Osteocyte (in vitro differentiated cells): Measurements from ENCODE around the gene TFE3. TPM values are rescaled to one million over a fixed set of nuclear protein-coding genes. Genes with fewer than 3 reads are reported as not detected.
"Not testable (repeated sequence)": the region's sequence is repeated elsewhere in the genome, so short reads cannot be mapped to it uniquely, and the experiment has no call there.

Experiments
- DNase-seq: peaks from one replicate; pipeline ENCODE4 v3.0.0; 2021; ENCODE audit warnings: mixed read lengths; ENCODE audit not compliant: unreplicated experiment; ENCODE audit errors: extremely low spot score
- H3K27ac Mint-ChIP-seq: one replicate; pipeline ENCODE4 v1.8.0; 2021; ENCODE audit warnings: mild to moderate bottlenecking, mixed read lengths; ENCODE audit not compliant: unreplicated experiment
- H3K27me3 Mint-ChIP-seq: one replicate; pipeline ENCODE4 v1.8.0; 2021; ENCODE audit warnings: mixed read lengths; ENCODE audit not compliant: unreplicated experiment
- H3K36me3 Mint-ChIP-seq: one replicate; pipeline ENCODE4 v1.8.0; 2021; ENCODE audit warnings: mixed read lengths; ENCODE audit not compliant: unreplicated experiment
- H3K4me1 Mint-ChIP-seq: one replicate; pipeline ENCODE4 v1.8.0; 2021; ENCODE audit warnings: mixed read lengths; ENCODE audit not compliant: unreplicated experiment
- H3K4me3 Mint-ChIP-seq: one replicate; pipeline ENCODE4 v1.8.0; 2021; ENCODE audit warnings: mild to moderate bottlenecking, moderate library complexity, mixed read lengths; ENCODE audit not compliant: unreplicated experiment
- H3K9me3 Mint-ChIP-seq: one replicate; pipeline ENCODE4 v1.8.0; 2021; ENCODE audit warnings: mixed read lengths; ENCODE audit not compliant: unreplicated experiment
- CTCF ChIP-seq: fragments of 200-600 bp; sonication (generic); IDR thresholded peaks from 2 replicates; pipeline ENCODE4 v1.5.0; 2021; ENCODE audit warnings: antibody characterized with exemption, mild to moderate bottlenecking, moderate library complexity
- total RNA-seq: library from RNA; stranded (reverse); gene quantifications from 2 replicates; pipeline ENCODE4 v1.2.1, GENCODE V29; 2021

Gene TFE3
- total RNA-seq, 1 donor from 2014 or later, result 51.8 TPM

- TF ChIP-seq CTCF, result no peak
- H3K9me3 Mint-ChIP-seq, result no peaks in the 10 kb centered on the region
- H3K4me3 Mint-ChIP-seq, result no peak overlapping the region
- no peak overlapping the region for H3K27ac Mint-ChIP-seq
- no peaks in the 10 kb centered on the region for H3K4me1 Mint-ChIP-seq
- peaks cover 29% of the 10 kb centered on the region for H3K36me3 Mint-ChIP-seq
- no peak for DNase-seq
- no peaks in the 10 kb centered on the region for H3K27me3 Mint-ChIP-seq
These were observed 59.3 kb downstream of the TFE3 start for GRCh38 chrX:48983896-48984295.

GRCh38 chrX:48983081-48983480 lies 60.1 kb downstream of the TFE3 start:
- H3K27ac Mint-ChIP-seq, result no peak overlapping the region
- no peaks in the 10 kb centered on the region for H3K9me3 Mint-ChIP-seq
- peaks cover 27% of the 10 kb centered on the region for H3K36me3 Mint-ChIP-seq
- TF ChIP-seq CTCF, result no peak
- DNase-seq, result no peak
- H3K27me3 Mint-ChIP-seq, result no peaks in the 10 kb centered on the region
- no peak overlapping the region for H3K4me3 Mint-ChIP-seq
- no peaks in the 10 kb centered on the region for H3K4me1 Mint-ChIP-seq

GRCh38 chrX:48981178-48981577 lies 62.0 kb downstream of the TFE3 start:
- Mint-ChIP-seq H3K4me3 (no peak overlapping the region), H3K9me3 (no peaks in the 10 kb centered on the region), H3K27me3 (no peaks in the 10 kb centered on the region), H3K36me3 (peaks cover 32% of the 10 kb centered on the region), H3K4me1 (no peaks in the 10 kb centered on the region), H3K27ac (no peak overlapping the region)
- no peak for TF ChIP-seq CTCF
- no peak for DNase-seq

- not testable (repeated sequence) for H3K9me3 Mint-ChIP-seq, H3K27me3 Mint-ChIP-seq, H3K4me1 Mint-ChIP-seq, H3K27ac Mint-ChIP-seq, DNase-seq, H3K4me3 Mint-ChIP-seq
- peaks cover 37% of the 10 kb centered on the region for H3K36me3 Mint-ChIP-seq
These were observed 62.8 kb downstream of the TFE3 start for GRCh38 chrX:48980341-48980740.

Other genes with a start within 250 kb of the TFE3 start
- 108 and 124 TPM in 2 replicates for gene HDAC6, start 241.3 kb downstream of the TFE3 start, total RNA-seq
- gene ERAS, start 216.8 kb downstream of the TFE3 start, total RNA-seq, result not detected in 2 replicates
- 13.1 and 14.8 TPM in 2 replicates for gene PCSK1N, start 207.7 kb downstream of the TFE3 start, total RNA-seq
- 45.6 and 50.0 TPM in 2 replicates for gene TIMM17B, start 145.6 kb downstream of the TFE3 start, total RNA-seq
- gene PQBP1, start 145.4 kb downstream of the TFE3 start, total RNA-seq, result 69.8 and 78.3 TPM in 2 replicates
- gene SLC35A2, start 131.7 kb downstream of the TFE3 start, total RNA-seq, result 34.6 and 37.0 TPM in 2 replicates
- 6.4 and 7.3 TPM in 2 replicates for gene PIM2, start 124.3 kb downstream of the TFE3 start, total RNA-seq
- gene OTUD5, start 85.8 kb downstream of the TFE3 start, total RNA-seq, result 54.9 and 57.4 TPM in 2 replicates
- gene KCND1, start 71.5 kb downstream of the TFE3 start, total RNA-seq, result 1.4 and 2.5 TPM in 2 replicates
- gene GRIPAP1, start 41.1 kb downstream of the TFE3 start, total RNA-seq, result 42.2 and 48.5 TPM in 2 replicates
- 8.5 and 9.6 TPM in 2 replicates for gene CCDC120, start 15.6 kb upstream of the TFE3 start, total RNA-seq
- 55.3 and 58.5 TPM in 2 replicates for gene PRAF2, start 30.6 kb upstream of the TFE3 start, total RNA-seq
- 91.3 and 95.8 TPM in 2 replicates for gene WDR45, start 36.5 kb upstream of the TFE3 start, total RNA-seq
- gene GPKOW, start 80.4 kb upstream of the TFE3 start, total RNA-seq, result 23.3 and 23.9 TPM in 2 replicates
- 1.2 and 2.3 TPM in 2 replicates for gene MAGIX, start 119.4 kb upstream of the TFE3 start, total RNA-seq
- gene PLP2, start 128.5 kb upstream of the TFE3 start, total RNA-seq, result 97.4 and 100 TPM in 2 replicates
- 7.7 and 8.5 TPM in 2 replicates for gene PRICKLE3, start 143.0 kb upstream of the TFE3 start, total RNA-seq
- 1.5 and 2.3 TPM in 2 replicates for gene SYP, start 156.8 kb upstream of the TFE3 start, total RNA-seq
- not detected in 2 replicates for gene CACNA1F, start 190.0 kb upstream of the TFE3 start, total RNA-seq
- gene CCDC22, start 192.1 kb upstream of the TFE3 start, total RNA-seq, result 14.1 and 14.3 TPM in 2 replicates
- gene FOXP3, start 221.4 kb upstream of the TFE3 start, total RNA-seq, result 0.13 TPM in 1 of 2 replicates, not detected in the other
- gene PPP1R3F, start 226.4 kb upstream of the TFE3 start, total RNA-seq, result 9.0 and 9.2 TPM in 2 replicates